WTC11 (cell line): Measurements from ENCODE around the gene MORC1. TPM values are rescaled to one million over a fixed set of nuclear protein-coding genes. Genes with fewer than 3 reads are reported as not detected.

ENCODE experiments used
- ATAC-seq: fragments of 200-7000 bp; cut with Tn5 transposase; 2 replicates; pipeline ENCODE4 v1.10.0; 2021; ENCODE audit warnings: mild to moderate bottlenecking, moderate library complexity
- CTCF ChIA-PET: fragments of 300-600 bp; sonication (Branson Sonifier 250); formaldehyde crosslinking; loops from one replicate; lab custom pipeline; 2021; ENCODE audit warnings: antibody characterized with exemption; lab: Charles Lee
- POLR2A ChIA-PET: fragments of 350-600 bp; sonication (Branson Sonifier 250); formaldehyde crosslinking; loops from one replicate; lab custom pipeline; 2021; ENCODE audit warnings: antibody characterized with exemption; lab: Charles Lee
- DNase-seq: peaks from one replicate; pipeline ENCODE4 v3.0.0; 2021; ENCODE audit warnings: low spot score
- H3K27ac Mint-ChIP-seq: 2 replicates; pipeline ENCODE4 v1.8.0; 2021; ENCODE audit warnings: mixed read lengths
- H3K27me3 Mint-ChIP-seq: 2 replicates; pipeline ENCODE4 v1.8.0; 2021; ENCODE audit warnings: low read depth, mild to moderate bottlenecking, moderate library complexity, mixed read lengths
- H3K36me3 Mint-ChIP-seq: 2 replicates; pipeline ENCODE4 v1.8.0; 2021; ENCODE audit warnings: mixed read lengths
- H3K4me1 Mint-ChIP-seq: 2 replicates; pipeline ENCODE4 v1.8.0; 2022; ENCODE audit warnings: mixed read lengths
- H3K4me3 Mint-ChIP-seq: 2 replicates; pipeline ENCODE4 v1.8.0; 2021; ENCODE audit warnings: mild to moderate bottlenecking, moderate library complexity, mixed read lengths
- H3K9me3 Mint-ChIP-seq: 2 replicates; pipeline ENCODE4 v1.8.0; 2021; ENCODE audit warnings: mixed read lengths
- AFF4 ChIP-seq: sonication (generic); formaldehyde crosslinking; IDR thresholded peaks from 2 replicates; pipeline ENCODE4 v1.8.1; 2023; ENCODE audit warnings: mild to moderate bottlenecking, missing genetic modification reagents, borderline replicate concordance
- ATF6 ChIP-seq: sonication (generic); formaldehyde crosslinking; IDR thresholded peaks from 2 replicates; pipeline ENCODE4 v1.8.1; 2023; ENCODE audit warnings: mild to moderate bottlenecking, missing genetic modification reagents
- CTCF ChIP-seq: fragments of 200-600 bp; IDR thresholded peaks from 2 replicates; pipeline ENCODE4 v1.8.0; 2022; ENCODE audit warnings: antibody characterized with exemption
- HMGXB4 ChIP-seq: sonication (generic); formaldehyde crosslinking; IDR thresholded peaks from 2 replicates; pipeline ENCODE4 v1.8.1; 2023; ENCODE audit warnings: mild to moderate bottlenecking, moderate library complexity, missing genetic modification reagents
- IRF1 ChIP-seq: sonication (generic); formaldehyde crosslinking; IDR thresholded peaks from 2 replicates; pipeline ENCODE4 v1.8.0; 2023; ENCODE audit warnings: missing genetic modification reagents
- IRF2 ChIP-seq: sonication (generic); formaldehyde crosslinking; IDR thresholded peaks from 2 replicates; pipeline ENCODE4 v1.8.0; 2022; ENCODE audit warnings: low read depth, missing genetic modification reagents, borderline replicate concordance
- JUN ChIP-seq: sonication (generic); formaldehyde crosslinking; IDR thresholded peaks from 2 replicates; pipeline ENCODE4 v1.8.0; 2023; ENCODE audit warnings: mild to moderate bottlenecking, missing genetic modification reagents
- RORB ChIP-seq: fragments of 250-450 bp; sonication (Bioruptor Pico); IDR thresholded peaks from 2 replicates; pipeline ENCODE4 v1.9.0; 2021; ENCODE audit warnings: mild to moderate bottlenecking
- SP1 ChIP-seq: sonication (generic); formaldehyde crosslinking; conservative IDR thresholded peaks from 2 replicates; pipeline ENCODE4 v1.8.1; 2022; ENCODE audit warnings: missing genetic modification reagents
- TEAD4 ChIP-seq: sonication (generic); formaldehyde crosslinking; IDR thresholded peaks from 2 replicates; pipeline ENCODE4 v1.8.0; 2022; ENCODE audit warnings: mild to moderate bottlenecking, missing genetic modification reagents
- USF1 ChIP-seq: sonication (generic); formaldehyde crosslinking; IDR thresholded peaks from 2 replicates; pipeline ENCODE4 v1.8.0; 2022; ENCODE audit warnings: mild to moderate bottlenecking, missing genetic modification reagents
- ZNF121 ChIP-seq: sonication (generic); formaldehyde crosslinking; IDR thresholded peaks from 2 replicates; pipeline ENCODE4 v1.8.0; 2023; ENCODE audit warnings: missing genetic modification reagents
- ZNF219 ChIP-seq: sonication (generic); formaldehyde crosslinking; IDR thresholded peaks from 2 replicates; pipeline ENCODE4 v1.8.0; 2023; ENCODE audit warnings: missing genetic modification reagents, mild to moderate bottlenecking, borderline replicate concordance
- total RNA-seq: library from RNA; stranded (reverse); gene quantifications from 3 replicates; pipeline ENCODE4 v1.2.3, GENCODE V29; 2021

MORC1 gene
- total RNA-seq, 1 experiment from 2014 or later: not detected

- ChIA-PET CTCF (interaction anchor here (1.0 to 3.4 kb wide), 3 partner anchors 57 to 199 kb away, joined by 4 to 36 read pairs (median 5); no protein-coding TSS in a partner anchor), POLR2A (interaction anchor here (0.5 kb wide), 1 partner anchor 196 kb away, joined by 5 read pairs; no protein-coding TSS in a partner anchor)
- no peak for ATAC-seq
- Mint-ChIP-seq H3K4me1 (no peaks in the 10 kb centered on the region), H3K27me3 (no peaks in the 10 kb centered on the region), H3K36me3 (no peaks in the 10 kb centered on the region), H3K27ac (no peak overlapping the region), H3K9me3 (no peaks in the 10 kb centered on the region), H3K4me3 (no peak overlapping the region)
- no peak for DNase-seq
- no peak for TF ChIP-seq IRF1 (CRISPR knock-in tag)
- no peak for TF ChIP-seq ZNF121
- no peak for TF ChIP-seq TEAD4 (CRISPR knock-in tag)
- no peak for TF ChIP-seq RORB (CRISPR knock-in tag)
- TF ChIP-seq ZNF219 (CRISPR knock-in tag): no peak
- TF ChIP-seq USF1 (CRISPR knock-in tag): no peak
- TF ChIP-seq JUN (CRISPR knock-in tag): no peak
- no peak for TF ChIP-seq CTCF
- TF ChIP-seq IRF2 (CRISPR knock-in tag): no peak
- no peak for TF ChIP-seq HMGXB4 (CRISPR knock-in tag)
- no peak for TF ChIP-seq SP1 (CRISPR knock-in tag)
- TF ChIP-seq AFF4 (CRISPR knock-in tag): no peak
Measured at GRCh38 chr3:109025896-109026295, 92.0 kb downstream of the MORC1 start.

GRCh38 chr3:109023656-109024254 is 94.2 kb downstream of the MORC1 start:
- DNase-seq (peak; percentile 34), ATAC-seq (no peak)
- no peaks in the 10 kb centered on the region for H3K4me1 Mint-ChIP-seq
- no peak overlapping the region for H3K27ac Mint-ChIP-seq
- ChIA-PET POLR2A (no interaction called here), CTCF (interaction anchor here (0.5 to 3.4 kb wide), 36 partner anchors 8 to 681 kb away, joined by 3 to 45 read pairs (median 4); no protein-coding TSS in a partner anchor)
- no peaks in the 10 kb centered on the region for H3K27me3 Mint-ChIP-seq
- no peaks in the 10 kb centered on the region for H3K9me3 Mint-ChIP-seq
- TF ChIP-seq CTCF (peak; percentile 57), ATF6 (CRISPR knock-in tag) (no peak)
- no peaks in the 10 kb centered on the region for H3K36me3 Mint-ChIP-seq
- no peak overlapping the region for H3K4me3 Mint-ChIP-seq
